HepG2 (cell line): ENCODE results near the gene BEGAIN. TPM values are rescaled to one million over a fixed set of nuclear protein-coding genes. Genes with fewer than 3 reads are reported as not detected.

ENCODE experiments used
- ATAC-seq: fragments of 200-7000 bp; cut with Tn5 transposase; 3 replicates; pipeline ENCODE4 v1.9.1; 2020; ENCODE audit warnings: mild to moderate bottlenecking, moderate library complexity
- BruUV-seq: library from RNA; stranded (reverse); fragments of 400-500 nt; replicated peaks from 2 replicates; lab custom pipeline; 2021; lab: Mats Ljungman, UMichigan
- CTCF ChIA-PET: fragments of 300-600 bp; formaldehyde crosslinking; extraction: SDS; loops from one replicate; lab custom pipeline; 2021; ENCODE audit warnings: low total read pairs, inconsistent platforms, low intra/inter-chr PET ratio; lab: Yijun Ruan, JAX
- POLR2A ChIA-PET: fragments of 350-600 bp; sonication (Branson Sonifier 250); formaldehyde crosslinking; loops from one replicate; lab custom pipeline; 2020; ENCODE audit warnings: antibody characterized with exemption, inconsistent platforms; lab: Yijun Ruan, JAX
- DNase-seq: peaks from one replicate; pipeline ENCODE4 v3.0.0-alpha.2; 2015; ENCODE audit warnings: low spot score
- FAIRE-seq: peaks from 3 replicates; lab custom pipeline; 2011; peaks lifted over from hg19 to GRCh38; lab: Jason Lieb, UNC
- H2AFZ ChIP-seq: one replicate; pipeline ENCODE4 v1.6.1; 2011; ENCODE audit warnings: low read length, inconsistent platforms
- H3K27ac ChIP-seq: fragments of 300-600 bp; 3 replicates; pipeline ENCODE4 v1.8.0; 2011; ENCODE audit warnings: mixed run types, mild to moderate bottlenecking, mixed read lengths, low read length, inconsistent platforms; ENCODE audit not compliant: insufficient read depth; ENCODE audit errors: extremely low read length
- H3K27me3 ChIP-seq, 2 experiments: fragments of 200-600 bp in 1 of 2; 2 replicates in 1 of 2; 3 replicates in 1 of 2; pipeline versions ENCODE4 v1.6.0 to v1.8.0; 2011; ENCODE audit warnings: low read length in 2 of 2, mild to moderate bottlenecking in 2 of 2, moderate library complexity in 2 of 2, inconsistent platforms in 1 of 2; ENCODE audit not compliant: insufficient read depth in 2 of 2, control insufficient read depth in 1 of 2
- H3K36me3 ChIP-seq, 2 experiments: fragments of 200-600 bp in 1 of 2; replicated peaks in 1 of 2; 2 replicates in 1 of 2; 3 replicates in 1 of 2; pipeline versions ENCODE4 v1.5.1 to v1.8.0; 2011; ENCODE audit warnings: low read length in 2 of 2, inconsistent platforms in 1 of 2; ENCODE audit not compliant: insufficient read depth in 2 of 2, control insufficient read depth in 1 of 2
- H3K4me1 ChIP-seq: 2 replicates; pipeline ENCODE4 v1.5.1; 2012; ENCODE audit warnings: low read length, inconsistent platforms; ENCODE audit not compliant: insufficient read depth
- H3K4me2 ChIP-seq: 2 replicates; pipeline ENCODE4 v1.6.0; 2011; ENCODE audit warnings: low read depth, low read length, inconsistent platforms
- H3K4me3 ChIP-seq, 3 experiments: fragments of 200-600 bp in 1 of 3; sonication (generic), shearing (Covaris generic) in 1 of 3; replicated peaks in 1 of 3; 2 replicates each; pipeline ENCODE4 v1.5.1; 2011 to 2016; ENCODE audit warnings: low read length in 3 of 3, inconsistent platforms in 2 of 3, low read depth in 2 of 3, mild to moderate bottlenecking in 2 of 3, control low read depth in 1 of 3, mixed read lengths in 1 of 3; ENCODE audit not compliant: insufficient read depth in 1 of 3
- H3K79me2 ChIP-seq: one replicate; pipeline ENCODE4 v1.6.1; 2011; ENCODE audit warnings: low read length, inconsistent platforms; ENCODE audit not compliant: insufficient read depth
- H3K9ac ChIP-seq: 2 replicates; pipeline ENCODE4 v1.6.0; 2011; ENCODE audit warnings: mild to moderate bottlenecking, low read depth, low read length, inconsistent platforms; ENCODE audit not compliant: insufficient read depth
- H3K9me3 ChIP-seq: 2 replicates; pipeline ENCODE4 v1.5.1; 2012; ENCODE audit warnings: mild to moderate bottlenecking, low read length
- H4K20me1 ChIP-seq: 2 replicates; pipeline ENCODE4 v1.6.0; 2011; ENCODE audit warnings: inconsistent platforms, mild to moderate bottlenecking, low read length, moderate library complexity; ENCODE audit not compliant: insufficient read depth
- CHD2 ChIP-seq: IDR thresholded peaks from 2 replicates; pipeline ENCODE4 v1.6.1; 2011; ENCODE audit warnings: low read depth, low read length, improper control_type of control experiment
- KMT2B ChIP-seq: IDR thresholded peaks from 2 replicates; pipeline ENCODE4 v1.6.1; 2016; ENCODE audit warnings: missing genetic modification reagents, missing compliant biosample characterization
- MED1 ChIP-seq: sonication (generic); formaldehyde crosslinking; IDR thresholded peaks from 2 replicates; pipeline ENCODE4 v1.4.0; 2020; ENCODE audit warnings: missing genetic modification reagents
- MIER3 ChIP-seq: IDR thresholded peaks from 2 replicates; pipeline ENCODE4 v1.6.1; 2016; ENCODE audit warnings: missing compliant biosample characterization, borderline replicate concordance
- POLR2A ChIP-seq, 2 experiments: IDR thresholded peaks; 2 replicates each; pipeline ENCODE4 v1.6.1; 2011; ENCODE audit warnings: low read depth in 2 of 2, low read length in 2 of 2, mild to moderate bottlenecking in 1 of 2, moderate library complexity in 1 of 2; ENCODE audit not compliant: insufficient read depth in 1 of 2
- SMARCE1 ChIP-seq: fragments of 450-650 bp; IDR thresholded peaks from 2 replicates; pipeline ENCODE4 v1.6.1; 2017; ENCODE audit warnings: borderline replicate concordance
- TSC22D2 ChIP-seq: sonication (generic); formaldehyde crosslinking; IDR thresholded peaks from 2 replicates; pipeline ENCODE4 v1.5.1; 2020; ENCODE audit warnings: missing genetic modification reagents, mild to moderate bottlenecking, borderline replicate concordance
- ZKSCAN8 ChIP-seq: IDR thresholded peaks from 2 replicates; pipeline ENCODE4 v1.6.1; 2016; ENCODE audit warnings: borderline replicate concordance, missing genetic modification reagents, missing compliant biosample characterization
- ZNF383 ChIP-seq: sonication (generic); formaldehyde crosslinking; IDR thresholded peaks from 2 replicates; pipeline ENCODE4 v1.4.0; 2020; ENCODE audit warnings: missing genetic modification reagents, mild to moderate bottlenecking, borderline replicate concordance
- ZNF577 ChIP-seq: sonication (generic); formaldehyde crosslinking; IDR thresholded peaks from 2 replicates; pipeline ENCODE4 v1.4.0; 2020; ENCODE audit warnings: mild to moderate bottlenecking, low read depth, missing genetic modification reagents, borderline replicate concordance
- ZNF704 ChIP-seq: sonication (generic); formaldehyde crosslinking; IDR thresholded peaks from 2 replicates; pipeline ENCODE4 v1.8.1; 2023; ENCODE audit warnings: mild to moderate bottlenecking, inconsistent platforms, moderate library complexity, missing genetic modification reagents, borderline replicate concordance
- WGBS: methylation state at CpG from one replicate; pipeline ENCODE4 v1.1.6; 2017; ENCODE audit warnings: low lambda C conversion rate; 5-methylcytosine and 5-hydroxymethylcytosine counted together
- in situ Hi-C: cut with HindIII; loops from 2 replicates; pipeline ENCODE4 v1.10.0; 2017; ENCODE audit warnings: low pct_unique_long_range_greater_than_20kb; ENCODE audit not compliant: extremely low pct_ligation_motif_present
- intact Hi-C: fragments of 100-400 bp; cut with micrococcal nuclease; formaldehyde crosslinking; loops from one replicate; pipeline ENCODE4 v1.10.0; 2022; ENCODE audit not compliant: unreplicated experiment
- polyA plus RNA-seq, 8 experiments: library from polyadenylated mRNA; depleted of rRNA in 3 of 8; stranded (reverse) in 7 of 8; unstranded in 1 of 8; fragments of >200 nt; fragmentation: Illumina TruSeq in 4 of 8; extraction: Trizol in 4 of 8; gene quantifications; 2 replicates each; pipeline versions ENCODE4 v1.2.1 to v1.2.3, GENCODE V29; 2011 to 2016; ENCODE audit warnings: low read depth in 4 of 8, missing spikeins in 1 of 8, mixed read lengths in 1 of 8; ENCODE audit not compliant: insufficient read depth in 1 of 8
- total RNA-seq, 5 experiments: library from RNA; depleted of rRNA; stranded (reverse); fragments of >200 nt; fragmentation: Illumina TruSeq; extraction: Trizol; gene quantifications; 2 replicates each; pipeline ENCODE4 v1.2.3, GENCODE V29; 2016; ENCODE audit warnings: low read depth in 1 of 5
- TF ChIP-seq, protein P1 (sequence below): sonication (generic); formaldehyde crosslinking; IDR thresholded peaks from 2 replicates; pipeline ENCODE4 v1.5.1; 2020; ENCODE audit warnings: missing genetic modification reagents, mild to moderate bottlenecking, borderline replicate concordance
- TF ChIP-seq, protein P2 (sequence below): IDR thresholded peaks from 2 replicates; pipeline ENCODE4 v1.6.1; 2016; ENCODE audit warnings: missing compliant biosample characterization, missing genetic modification reagents, borderline replicate concordance

Gene BEGAIN
- total and polyA plus RNA-seq, 2 of the 13 experiments (the other 11 are each of a cell fraction or from before 2014, with no cell fraction given), result not detected

DNA sequence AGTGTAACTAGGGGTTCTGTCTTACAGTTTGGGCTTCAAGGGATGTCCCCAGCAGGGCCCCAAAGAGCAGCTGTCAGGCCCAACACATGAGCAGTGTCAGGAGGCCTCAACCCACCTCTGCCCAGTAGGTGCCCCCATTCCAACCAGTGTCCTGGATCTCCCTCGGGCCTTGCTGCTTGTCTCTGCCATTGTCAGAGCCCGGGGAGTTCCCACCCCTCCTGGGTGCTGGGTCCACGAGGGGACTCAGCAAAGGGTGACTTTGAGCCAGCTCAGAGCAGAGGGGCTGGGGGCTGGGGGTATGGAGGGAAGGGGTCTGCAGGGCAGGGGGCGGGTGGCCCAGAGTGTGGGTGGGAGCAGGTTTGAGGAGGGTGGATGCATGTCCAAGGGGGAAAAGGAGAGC is 18.0 kb upstream of the BEGAIN start (continued):
- TF ChIP-seq CHD2 (no peak), ZNF704 (CRISPR knock-in tag) (no peak), ZKSCAN8 (CRISPR knock-in tag) (no peak)
- TF ChIP-seq, protein P1, sequence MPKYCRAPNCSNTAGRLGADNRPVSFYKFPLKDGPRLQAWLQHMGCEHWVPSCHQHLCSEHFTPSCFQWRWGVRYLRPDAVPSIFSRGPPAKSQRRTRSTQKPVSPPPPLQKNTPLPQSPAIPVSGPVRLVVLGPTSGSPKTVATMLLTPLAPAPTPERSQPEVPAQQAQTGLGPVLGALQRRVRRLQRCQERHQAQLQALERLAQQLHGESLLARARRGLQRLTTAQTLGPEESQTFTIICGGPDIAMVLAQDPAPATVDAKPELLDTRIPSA (CRISPR knock-in tag), result no peak

GRCh38 chr14:100604709-100605108 is 17.5 kb upstream of the BEGAIN start:
- H3K27ac ChIP-seq, result no peak overlapping the region
- no peak overlapping the region for H2AFZ ChIP-seq
- H3K9ac ChIP-seq, result no peak overlapping the region
- ChIA-PET POLR2A (no interaction called here), CTCF (no interaction called here)
- peaks cover 5 to 47% of the 10 kb centered on the region in 2 experiments; a peak in 4 of 5 replicates for H3K27me3 ChIP-seq
- intact Hi-C loops, result no loop called here
- no peak overlapping the region for H3K4me3 ChIP-seq
- no peak overlapping the region for H3K4me2 ChIP-seq
- BruUV-seq, result no TSS peak
- in situ Hi-C loops, result no loop called here
- FAIRE-seq, result no peak
- ATAC-seq, result no peak
- H3K36me3 ChIP-seq, result no peaks in the 10 kb centered on the region
- DNase-seq, result no peak
- H3K9me3 ChIP-seq, result no peaks in the 10 kb centered on the region
- 55% methylated on average over 14 of the region's 24 CpGs for WGBS
- no peaks in the 10 kb centered on the region for H3K4me1 ChIP-seq
- no peaks in the 10 kb centered on the region for H4K20me1 ChIP-seq
- no peaks in the 10 kb centered on the region for H3K79me2 ChIP-seq
- TF ChIP-seq, protein P2, sequence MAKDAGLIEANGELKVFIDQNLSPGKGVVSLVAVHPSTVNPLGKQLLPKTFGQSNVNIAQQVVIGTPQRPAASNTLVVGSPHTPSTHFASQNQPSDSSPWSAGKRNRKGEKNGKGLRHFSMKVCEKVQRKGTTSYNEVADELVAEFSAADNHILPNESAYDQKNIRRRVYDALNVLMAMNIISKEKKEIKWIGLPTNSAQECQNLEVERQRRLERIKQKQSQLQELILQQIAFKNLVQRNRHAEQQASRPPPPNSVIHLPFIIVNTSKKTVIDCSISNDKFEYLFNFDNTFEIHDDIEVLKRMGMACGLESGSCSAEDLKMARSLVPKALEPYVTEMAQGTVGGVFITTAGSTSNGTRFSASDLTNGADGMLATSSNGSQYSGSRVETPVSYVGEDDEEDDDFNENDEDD (CRISPR knock-in tag), result no peak
- TF ChIP-seq ZNF383 (CRISPR knock-in tag) (no peak), TSC22D2 (CRISPR knock-in tag) (no peak), ZNF577 (CRISPR knock-in tag) (no peak), POLR2A (IDR thresholded peaks at IDR 0.05; ENCODE audit: insufficient read depth in 1 of 2, low read depth in 2 of 2, low read length in 2 of 2) (no peak), MED1 (no peak), KMT2B (no peak), MIER3 (CRISPR knock-in tag) (no peak), SMARCE1 (no peak)
